Transverse colon (tissue), 4 donors: ENCODE results near the gene C6orf120. TPM values are rescaled to one million over a fixed set of nuclear protein-coding genes. Genes with fewer than 3 reads are reported as not detected.

Source experiments
- DNase-seq: peaks from one replicate; pipeline ENCODE4 v3.0.0-alpha.2; 2019
- H3K27ac ChIP-seq, 4 donors: fragments of 200-600 bp; sonication (generic); 2 replicates each; pipeline ENCODE4 v1.5.1; 2016 to 2018; ENCODE audit warnings: inconsistent platforms in 4 of 4
- H3K27me3 ChIP-seq: fragments of 200-600 bp; sonication (generic); 2 replicates; pipeline ENCODE4 v1.5.1; 2017; ENCODE audit warnings: inconsistent platforms
- H3K36me3 ChIP-seq, 4 donors: fragments of 200-600 bp; sonication (generic); 2 replicates each; pipeline ENCODE4 v1.5.1; 2017 to 2019; ENCODE audit warnings: inconsistent platforms in 4 of 4
- H3K4me1 ChIP-seq, 4 donors: fragments of 200-600 bp; sonication (generic); 2 replicates each; pipeline ENCODE4 v1.5.1; 2017 to 2020; ENCODE audit warnings: inconsistent platforms in 4 of 4
- H3K4me3 ChIP-seq, 4 donors: fragments of 200-600 bp; sonication (generic); 1 replicate in 1 of 4; 2 replicates in 3 of 4; pipeline versions ENCODE4 v1.5.1 to v1.6.1; 2017 to 2019; ENCODE audit warnings: inconsistent platforms in 4 of 4
- H3K9me3 ChIP-seq, 2 donors: fragments of 200-600 bp; sonication (generic); 2 replicates each; pipeline ENCODE4 v1.5.1; 2017 to 2019; ENCODE audit warnings: inconsistent platforms in 2 of 2
- EP300 ChIP-seq: sonication (generic); formaldehyde crosslinking; IDR thresholded peaks from one replicate; pipeline ENCODE4 v1.6.1; 2017; ENCODE audit warnings: antibody characterized with exemption, low read depth
- POLR2A ChIP-seq: fragments of 450-650 bp; IDR thresholded peaks from one replicate; pipeline ENCODE4 v1.6.1; 2016; ENCODE audit warnings: antibody characterized with exemption, mild to moderate bottlenecking, moderate library complexity
- POLR2AphosphoS5 ChIP-seq, 3 donors: sonication (generic); formaldehyde crosslinking; IDR thresholded peaks; one replicate each; pipeline ENCODE4 v1.6.1; 2016; ENCODE audit warnings: antibody characterized with exemption in 3 of 3
- WGBS, 2 donors: methylation state at CpG; one replicate each; pipeline ENCODE4 v1.1.5; 2018; ENCODE audit warnings: low coverage in 1 of 2; 5-methylcytosine and 5-hydroxymethylcytosine counted together
- in situ Hi-C, 4 donors: fragments of 200-750 bp; cut with MboI; loops; one replicate each; pipeline versions ENCODE4 v1.15.0 to v1.15.1; 2017; ENCODE audit warnings: low sequenced_read_pairs in 3 of 4, low pct_ligation_motif_present in 1 of 4, low pct_unique_long_range_greater_than_20kb in 1 of 4
- intact Hi-C: fragments of 100-400 bp; cut with DNase I; formaldehyde crosslinking; loops from one replicate; pipeline ENCODE4 v1.15.1; 2023; ENCODE audit warnings: low total_unique reads
- total RNA-seq, 4 donors: library from RNA; depleted of rRNA; stranded (reverse); fragments of >200 nt; gene quantifications; one replicate each; pipeline ENCODE4 v1.1.0, GENCODE V29; 2016
- TF ChIP-seq, protein P1 (sequence below), 5 experiments: fragments of 200-600 bp in 3 of 5; fragments of 450-650 bp in 2 of 5; sonication (generic) in 3 of 5; IDR thresholded peaks; 1 replicate in 2 of 5; 2 replicates in 3 of 5; pipeline ENCODE4 v1.5.1; 2016 to 2017; ENCODE audit warnings: antibody characterized with exemption in 5 of 5, inconsistent platforms in 3 of 5, mild to moderate bottlenecking in 2 of 5, moderate library complexity in 1 of 5

The C6orf120 gene
- total RNA-seq, 4 donors from 2014 or later: 20.5 to 45.2 (median 40.5) TPM

DNA sequence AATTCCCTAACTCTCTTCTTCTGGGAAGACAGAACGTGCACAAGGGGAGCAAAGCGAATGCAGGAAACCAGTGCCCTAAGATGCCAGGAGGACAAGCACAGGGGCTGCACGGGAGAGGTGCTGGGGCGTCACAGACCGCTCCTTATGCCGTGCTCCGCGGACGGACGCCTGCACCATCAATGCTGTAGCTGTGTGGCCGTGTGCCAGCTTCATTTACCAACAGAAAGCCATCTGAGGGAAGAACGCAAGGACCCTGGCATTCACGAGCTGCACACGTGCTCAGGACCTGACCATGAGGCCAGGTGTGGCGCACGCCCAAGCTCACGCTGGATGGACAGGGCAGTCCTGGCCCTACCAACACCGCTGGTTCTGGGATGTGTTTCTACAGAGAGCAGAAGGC lies 35.5 kb upstream of the C6orf120 start:
- WGBS, 2 donors: 95 to 100% methylated on average over 2 to 18 of the region's 18 CpGs
- no peaks in the 10 kb centered on the region for H3K9me3 ChIP-seq
- TF ChIP-seq, protein P1, sequence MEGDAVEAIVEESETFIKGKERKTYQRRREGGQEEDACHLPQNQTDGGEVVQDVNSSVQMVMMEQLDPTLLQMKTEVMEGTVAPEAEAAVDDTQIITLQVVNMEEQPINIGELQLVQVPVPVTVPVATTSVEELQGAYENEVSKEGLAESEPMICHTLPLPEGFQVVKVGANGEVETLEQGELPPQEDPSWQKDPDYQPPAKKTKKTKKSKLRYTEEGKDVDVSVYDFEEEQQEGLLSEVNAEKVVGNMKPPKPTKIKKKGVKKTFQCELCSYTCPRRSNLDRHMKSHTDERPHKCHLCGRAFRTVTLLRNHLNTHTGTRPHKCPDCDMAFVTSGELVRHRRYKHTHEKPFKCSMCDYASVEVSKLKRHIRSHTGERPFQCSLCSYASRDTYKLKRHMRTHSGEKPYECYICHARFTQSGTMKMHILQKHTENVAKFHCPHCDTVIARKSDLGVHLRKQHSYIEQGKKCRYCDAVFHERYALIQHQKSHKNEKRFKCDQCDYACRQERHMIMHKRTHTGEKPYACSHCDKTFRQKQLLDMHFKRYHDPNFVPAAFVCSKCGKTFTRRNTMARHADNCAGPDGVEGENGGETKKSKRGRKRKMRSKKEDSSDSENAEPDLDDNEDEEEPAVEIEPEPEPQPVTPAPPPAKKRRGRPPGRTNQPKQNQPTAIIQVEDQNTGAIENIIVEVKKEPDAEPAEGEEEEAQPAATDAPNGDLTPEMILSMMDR (IDR thresholded peaks at IDR 0.05): no peak
- TF ChIP-seq POLR2AphosphoS5 (IDR thresholded peaks at IDR 0.05): no peak
- no peak for DNase-seq
- no peaks in the 10 kb centered on the region for H3K4me1 ChIP-seq
- in situ Hi-C loops (no loop called here), intact Hi-C loops (no loop called here)
- no peak overlapping the region for H3K27ac ChIP-seq
- peaks cover 0 to 1% (median 0%) of the 10 kb centered on the region in 4 donors for H3K36me3 ChIP-seq
- no peaks in the 10 kb centered on the region for H3K27me3 ChIP-seq
- H3K4me3 ChIP-seq: no peak overlapping the region

DNA sequence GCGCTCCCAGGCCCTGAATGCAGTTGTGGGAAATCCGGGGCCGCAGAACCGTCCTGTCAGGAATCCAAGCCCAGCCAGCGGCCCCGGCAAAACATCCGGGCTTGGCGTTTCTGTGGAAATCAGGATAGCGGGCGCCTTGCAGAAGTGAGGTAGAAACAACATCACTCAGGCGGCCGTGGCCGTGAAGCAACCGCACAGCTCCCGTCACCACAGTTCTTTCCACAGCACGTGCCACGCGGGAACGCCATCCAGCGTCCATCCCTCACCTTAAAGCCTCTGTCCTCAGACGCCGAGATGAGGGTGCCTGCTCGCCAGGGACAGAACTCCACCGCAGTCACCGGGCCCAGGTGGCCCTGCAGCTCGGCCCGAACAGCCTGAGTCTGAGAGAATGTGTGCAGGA lies 34.2 kb upstream of the C6orf120 start:
- intact Hi-C loops: no loop called here
- Histone ChIP-seq H3K9me3 (no peaks in the 10 kb centered on the region), H3K36me3 (peaks cover 0 to 1% (median 0%) of the 10 kb centered on the region in 4 donors), H3K27ac (no peak overlapping the region), H3K4me3 (no peak overlapping the region), H3K4me1 (no peaks in the 10 kb centered on the region), H3K27me3 (no peaks in the 10 kb centered on the region)
- 97 to 100% methylated on average over 4 to 27 of the region's 27 CpGs for WGBS, 2 donors
- in situ Hi-C loops: no loop called here
- DNase-seq: no peak
- no peak for TF ChIP-seq POLR2A
- no peak for TF ChIP-seq POLR2AphosphoS5 (IDR thresholded peaks at IDR 0.05)
- TF ChIP-seq, protein P1 (IDR thresholded peaks at IDR 0.05): no peak
- no peak for TF ChIP-seq EP300

DNA sequence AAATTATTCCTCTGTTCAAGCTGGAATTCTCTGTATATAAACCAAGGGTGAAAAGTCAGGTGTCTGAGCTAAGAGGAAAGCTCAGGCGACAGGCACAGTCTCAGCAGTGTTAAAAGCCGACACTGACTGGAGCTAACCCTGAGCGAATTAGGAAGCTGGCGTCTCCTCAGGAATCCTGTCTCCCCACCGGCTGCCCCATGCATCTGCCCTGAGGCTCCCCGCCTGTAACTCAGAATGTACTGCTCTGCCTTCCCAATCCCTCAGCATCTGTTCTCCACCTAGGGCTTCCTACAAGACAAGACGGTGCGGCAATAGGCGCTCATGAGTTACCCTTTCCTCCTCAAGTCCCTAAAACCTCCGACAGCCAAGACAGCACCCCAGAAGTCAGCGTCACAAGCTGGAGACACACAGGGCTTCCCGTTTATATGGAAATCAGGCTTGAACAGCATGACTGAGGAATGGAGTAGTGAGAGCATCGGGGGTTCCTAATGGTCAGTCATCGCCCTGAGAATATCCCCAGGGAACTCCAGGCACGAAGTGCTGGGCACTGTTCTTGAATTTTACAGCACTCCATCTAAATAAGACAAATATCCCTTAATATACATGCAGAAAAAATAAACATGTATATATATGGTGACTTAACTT lies 33.6 kb upstream of the C6orf120 start:
- Histone ChIP-seq H3K36me3 (peaks cover 0 to 1% (median 0%) of the 10 kb centered on the region in 4 donors), H3K4me1 (no peaks in the 10 kb centered on the region), H3K4me3 (no peak overlapping the region), H3K27ac (no peak overlapping the region), H3K27me3 (no peaks in the 10 kb centered on the region), H3K9me3 (no peaks in the 10 kb centered on the region)
- in situ Hi-C loops (no loop called here), intact Hi-C loops (no loop called here)
- 94 to 95% methylated on average over 9 to 15 of the region's 15 CpGs for WGBS, 2 donors
- DNase-seq: no peak
- TF ChIP-seq POLR2A: no peak
- TF ChIP-seq EP300: no peak
- TF ChIP-seq, protein P1 (IDR thresholded peaks at IDR 0.05): no peak
- no peak for TF ChIP-seq POLR2AphosphoS5 (IDR thresholded peaks at IDR 0.05)

DNA sequence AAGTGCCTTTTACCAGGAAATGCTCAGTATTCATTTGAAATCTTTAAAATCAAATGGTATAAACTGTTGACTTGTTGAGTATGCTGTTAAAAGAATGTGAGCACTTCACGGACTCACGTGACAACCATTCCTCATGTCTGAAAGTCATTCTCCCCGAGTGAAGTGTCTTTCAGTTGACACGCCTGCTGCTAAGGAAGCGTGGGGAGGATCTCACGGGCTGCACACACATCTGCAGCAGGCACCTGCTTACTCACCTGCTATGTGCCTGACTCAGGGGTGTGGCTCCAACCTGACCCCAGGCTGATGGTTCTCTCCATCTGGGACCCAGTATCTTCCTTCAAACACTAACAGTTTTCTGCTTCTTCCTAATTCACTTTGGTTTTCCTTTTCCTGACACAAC lies 32.8 kb upstream of the C6orf120 start:
- intact Hi-C loops: no loop called here
- H3K36me3 ChIP-seq: peaks cover 0 to 1% (median 0%) of the 10 kb centered on the region in 4 donors
- no peaks in the 10 kb centered on the region for H3K9me3 ChIP-seq
- TF ChIP-seq EP300: no peak
- no peak for TF ChIP-seq POLR2A
- TF ChIP-seq POLR2AphosphoS5 (IDR thresholded peaks at IDR 0.05): no peak
- TF ChIP-seq, protein P1 (IDR thresholded peaks at IDR 0.05): no peak
- H3K4me3 ChIP-seq: no peak overlapping the region
- H3K27me3 ChIP-seq: no peaks in the 10 kb centered on the region
- DNase-seq: no peak
- in situ Hi-C loops: no loop called here
- H3K4me1 ChIP-seq: no peaks in the 10 kb centered on the region
- 88 to 93% methylated on average over 6 of the region's 6 CpGs for WGBS, 2 donors
- no peak overlapping the region for H3K27ac ChIP-seq
